ENCODE measurements around the gene LHPP.
A peak's percentile ranks its signal among the peaks of the same experiment; 100 is the strongest.

Gene LHPP

DNA sequence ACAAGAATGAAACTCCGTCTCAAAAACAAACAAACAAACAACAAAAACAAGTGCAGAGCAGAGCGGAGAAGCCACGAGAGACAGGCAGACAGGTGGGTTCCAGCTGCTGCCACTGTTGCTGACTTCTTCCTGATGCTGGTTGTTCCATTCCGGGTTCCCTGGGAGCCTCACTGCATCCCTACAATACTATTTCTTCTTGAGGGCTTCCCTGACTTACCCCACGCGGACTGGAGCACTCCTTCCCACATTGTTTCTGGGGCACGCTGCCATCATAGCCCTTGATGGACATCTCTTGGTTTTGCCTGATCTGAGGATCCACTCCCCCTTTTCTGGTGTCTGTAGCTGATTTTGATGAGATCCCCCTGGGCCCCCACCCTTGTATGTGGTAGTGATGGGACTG, 6.2 kb upstream of the LHPP start (continued):
- TF ChIP-seq, protein P1, sequence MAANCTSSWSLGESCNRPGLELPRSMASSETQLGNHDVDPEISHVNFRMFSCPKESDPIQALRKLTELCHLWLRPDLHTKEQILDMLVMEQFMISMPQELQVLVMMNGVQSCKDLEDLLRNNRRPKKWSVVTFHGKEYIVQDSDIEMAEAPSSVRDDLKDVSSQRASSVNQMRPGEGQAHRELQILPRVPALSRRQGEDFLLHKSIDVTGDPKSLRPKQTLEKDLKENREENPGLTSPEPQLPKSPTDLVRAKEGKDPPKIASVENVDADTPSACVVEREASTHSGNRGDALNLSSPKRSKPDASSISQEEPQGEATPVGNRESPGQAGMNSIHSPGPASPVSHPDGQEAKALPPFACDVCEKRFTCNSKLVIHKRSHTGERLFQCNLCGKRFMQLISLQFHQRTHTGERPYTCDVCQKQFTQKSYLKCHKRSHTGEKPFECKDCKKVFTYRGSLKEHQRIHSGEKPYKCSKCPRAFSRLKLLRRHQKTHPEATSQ (tag by site-specific recombination; IDR thresholded peaks at IDR 0.05): no peak
- no peak for TF ChIP-seq ZNF670 (tag by site-specific recombination; IDR thresholded peaks at IDR 0.05; ENCODE audit: low read depth)
- TF ChIP-seq SCRT1 (tag by site-specific recombination; IDR thresholded peaks at IDR 0.05; ENCODE audit: borderline replicate concordance): no peak
- TF ChIP-seq, protein P2, sequence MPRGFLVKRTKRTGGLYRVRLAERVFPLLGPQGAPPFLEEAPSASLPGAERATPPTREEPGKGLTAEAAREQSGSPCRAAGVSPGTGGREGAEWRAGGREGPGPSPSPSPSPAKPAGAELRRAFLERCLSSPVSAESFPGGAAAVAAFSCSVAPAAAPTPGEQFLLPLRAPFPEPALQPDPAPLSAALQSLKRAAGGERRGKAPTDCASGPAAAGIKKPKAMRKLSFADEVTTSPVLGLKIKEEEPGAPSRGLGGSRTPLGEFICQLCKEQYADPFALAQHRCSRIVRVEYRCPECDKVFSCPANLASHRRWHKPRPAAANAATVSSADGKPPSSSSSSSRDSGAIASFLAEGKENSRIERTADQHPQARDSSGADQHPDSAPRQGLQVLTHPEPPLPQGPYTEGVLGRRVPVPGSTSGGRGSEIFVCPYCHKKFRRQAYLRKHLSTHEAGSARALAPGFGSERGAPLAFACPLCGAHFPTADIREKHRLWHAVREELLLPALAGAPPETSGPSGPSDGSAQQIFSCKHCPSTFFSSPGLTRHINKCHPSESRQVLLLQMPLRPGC (tag by site-specific recombination; IDR thresholded peaks at IDR 0.05): no peak
- no peak for TF ChIP-seq ZFP3 (tag by site-specific recombination; IDR thresholded peaks at IDR 0.05; ENCODE audit: low read depth)
- TF ChIP-seq ZBTB7A (tag by site-specific recombination; IDR thresholded peaks at IDR 0.05; ENCODE audit: low read depth): no peak
- no peak for TF ChIP-seq ZNF677 (tag by site-specific recombination; IDR thresholded peaks at IDR 0.05)

DNA sequence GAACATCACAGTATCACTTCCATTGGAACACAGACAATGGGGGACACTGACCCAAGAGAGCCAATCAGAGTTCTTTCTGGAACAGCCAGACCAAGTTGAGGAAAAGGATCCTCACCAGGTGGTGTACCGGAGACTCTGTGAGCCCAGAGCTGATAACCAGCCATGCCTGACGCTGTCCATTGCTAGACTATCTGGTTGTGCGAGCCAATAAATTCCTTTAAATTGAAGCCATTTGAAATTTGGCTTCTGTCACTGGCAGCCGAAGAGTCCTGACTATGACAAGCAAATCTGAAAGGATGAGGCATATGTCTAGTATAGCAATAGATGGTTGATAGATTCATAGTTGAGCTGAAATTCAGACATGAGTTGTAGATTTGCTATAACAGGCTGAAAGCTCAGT, 3.1 kb upstream of the LHPP start:
- H3K9me3 ChIP-seq (ENCODE audit: control insufficient read depth, insufficient read depth, low read depth, low read length): no peaks in the 10 kb centered on the region
- TF ChIP-seq FEZF1 (tag by site-specific recombination; IDR thresholded peaks at IDR 0.05) (no peak), ZBTB17 (tag by site-specific recombination; IDR thresholded peaks at IDR 0.05) (0 out of 2 replicates have a peak, but pooled peaks have one; percentile 44)
- ChIA-PET CTCF (no interaction called here), POLR2A (interaction anchor here (2.1 kb wide), 1 partner anchor 39 kb away, joined by 6 read pairs; the partner anchor contains the start of gene OAT)
- no peak overlapping the region for H3K27ac ChIP-seq (ENCODE audit: extremely low read depth, low read depth, low read length)
- H3K4me1 ChIP-seq (ENCODE audit: control insufficient read depth, insufficient read depth, low read length): no peaks in the 10 kb centered on the region
- H3K36me3 ChIP-seq (ENCODE audit: control insufficient read depth in 2 of 2, insufficient read depth in 1 of 2, low read length in 2 of 2): no peaks in the 10 kb centered on the region; a peak in 1 of 3 replicates
- H3K4me3 ChIP-seq (ENCODE audit: low read depth, low read length): no peak overlapping the region

DNA sequence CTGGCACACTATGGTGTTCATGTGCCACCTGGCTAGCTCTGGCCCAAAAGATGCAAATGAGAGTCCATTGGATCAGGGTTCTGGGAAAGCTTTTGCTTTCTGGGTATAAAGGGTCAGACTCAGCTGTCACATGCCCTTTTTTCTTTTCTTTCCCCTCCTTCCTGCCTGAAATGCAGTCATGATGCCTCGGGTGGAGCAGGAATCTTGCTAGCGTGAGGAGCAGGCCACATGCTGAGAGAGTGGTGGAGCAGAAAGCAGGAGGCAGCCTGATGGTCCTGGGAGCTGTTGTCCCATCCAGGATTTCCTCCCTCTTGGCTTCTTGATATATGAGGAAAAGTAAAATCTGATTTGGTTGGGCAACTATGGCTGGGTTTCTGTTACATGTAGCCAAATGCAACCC, 2.7 kb upstream of the LHPP start:
- ChIA-PET CTCF (no interaction called here), POLR2A (interaction anchor here (2.1 kb wide), 1 partner anchor 40 kb away, joined by 6 read pairs; the partner anchor contains the start of gene OAT)
- TF ChIP-seq ZNF341 (tag by site-specific recombination; IDR thresholded peaks at IDR 0.05; ENCODE audit: low read depth) (0 out of 2 replicates have a peak, but pooled peaks have one; percentile 16), ZNF202 (tag by site-specific recombination; IDR thresholded peaks at IDR 0.05; ENCODE audit: borderline replicate concordance) (no peak)
- H3K4me1 ChIP-seq (ENCODE audit: control insufficient read depth, insufficient read depth, low read length): no peaks in the 10 kb centered on the region
- no peak overlapping the region for H3K27ac ChIP-seq (ENCODE audit: extremely low read depth, low read depth, low read length)
- no peaks in the 10 kb centered on the region; a peak in 1 of 3 replicates for H3K36me3 ChIP-seq (ENCODE audit: control insufficient read depth in 2 of 2, insufficient read depth in 1 of 2, low read length in 2 of 2)
- no peaks in the 10 kb centered on the region for H3K9me3 ChIP-seq (ENCODE audit: control insufficient read depth, insufficient read depth, low read depth, low read length)
- no peak overlapping the region for H3K4me3 ChIP-seq (ENCODE audit: low read depth, low read length)

DNA sequence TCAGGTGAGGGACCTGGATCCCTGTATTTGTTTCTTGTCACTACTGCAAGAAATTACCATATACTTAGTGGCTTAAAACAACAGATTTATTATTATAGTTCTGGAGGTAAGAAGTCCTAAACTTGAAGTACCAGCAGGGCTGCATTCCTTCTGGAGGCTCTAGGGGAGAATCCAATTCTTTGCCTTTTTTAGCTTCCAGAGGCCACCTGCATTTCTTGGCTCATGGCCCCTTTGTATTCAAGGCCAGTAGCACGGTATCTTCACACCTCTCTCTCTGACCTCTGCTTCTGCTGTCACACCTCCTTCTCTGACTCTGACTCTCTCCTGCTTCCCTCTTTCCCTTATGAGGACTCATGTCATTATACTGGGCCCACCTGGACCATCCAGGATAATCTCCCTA, 2.2 kb upstream of the LHPP start:
- TF ChIP-seq, protein P3, sequence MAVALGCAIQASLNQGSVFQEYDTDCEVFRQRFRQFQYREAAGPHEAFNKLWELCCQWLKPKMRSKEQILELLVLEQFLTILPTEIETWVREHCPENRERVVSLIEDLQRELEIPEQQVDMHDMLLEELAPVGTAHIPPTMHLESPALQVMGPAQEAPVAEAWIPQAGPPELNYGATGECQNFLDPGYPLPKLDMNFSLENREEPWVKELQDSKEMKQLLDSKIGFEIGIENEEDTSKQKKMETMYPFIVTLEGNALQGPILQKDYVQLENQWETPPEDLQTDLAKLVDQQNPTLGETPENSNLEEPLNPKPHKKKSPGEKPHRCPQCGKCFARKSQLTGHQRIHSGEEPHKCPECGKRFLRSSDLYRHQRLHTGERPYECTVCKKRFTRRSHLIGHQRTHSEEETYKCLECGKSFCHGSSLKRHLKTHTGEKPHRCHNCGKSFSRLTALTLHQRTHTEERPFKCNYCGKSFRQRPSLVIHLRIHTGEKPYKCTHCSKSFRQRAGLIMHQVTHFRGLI (tag by site-specific recombination; IDR thresholded peaks at IDR 0.05): no peak
- no peak for TF ChIP-seq ZNF549 (tag by site-specific recombination; IDR thresholded peaks at IDR 0.05)
- TF ChIP-seq ZNF600 (tag by site-specific recombination; IDR thresholded peaks at IDR 0.05): no peak
- ChIA-PET CTCF (no interaction called here), POLR2A (interaction anchor here (2.1 kb wide), 1 partner anchor 40 kb away, joined by 6 read pairs; the partner anchor contains the start of gene OAT)
- Histone ChIP-seq H3K4me1 (ENCODE audit: control insufficient read depth, insufficient read depth, low read length) (no peaks in the 10 kb centered on the region), H3K9me3 (ENCODE audit: control insufficient read depth, insufficient read depth, low read depth, low read length) (no peaks in the 10 kb centered on the region), H3K4me3 (ENCODE audit: low read depth, low read length) (no peak overlapping the region), H3K27ac (ENCODE audit: extremely low read depth, low read depth, low read length) (no peak overlapping the region), H3K36me3 (ENCODE audit: control insufficient read depth in 2 of 2, insufficient read depth in 1 of 2, low read length in 2 of 2) (no peaks in the 10 kb centered on the region; a peak in 1 of 3 replicates)
